HCT116 (cell line): Measurements from ENCODE around the gene TAAR8. TPM values are rescaled to one million over a fixed set of nuclear protein-coding genes. Genes with fewer than 3 reads are reported as not detected.

Source experiments
- ATAC-seq: fragments of 200-7000 bp; cut with Tn5 transposase; 2 replicates; pipeline ENCODE4 v1.9.1; 2020; ENCODE audit warnings: mild to moderate bottlenecking, moderate library complexity
- BruUV-seq: library from RNA; stranded (reverse); fragments of 400-500 nt; replicated peaks from 2 replicates; lab custom pipeline; 2021; lab: Mats Ljungman, UMichigan
- CTCF ChIA-PET: fragments of 300-600 bp; sonication (Branson Sonifier 250); formaldehyde crosslinking; loops from one replicate; lab custom pipeline; 2021; ENCODE audit warnings: antibody characterized with exemption; lab: Charles Lee
- POLR2A ChIA-PET: fragments of 300-600, 350-600 bp; sonication (Branson Sonifier 250); formaldehyde crosslinking; loops from one replicate; lab custom pipeline; 2021; ENCODE audit warnings: antibody characterized with exemption; lab: Charles Lee
- RAD21 ChIA-PET, 2 experiments: fragments of 300-600 bp; sonication (Branson Sonifier 250); formaldehyde crosslinking; loops; one replicate each; lab custom pipeline; 2023; ENCODE audit warnings: low total read pairs in 2 of 2; ENCODE audit not compliant: uncharacterized antibody in 2 of 2, unreplicated experiment in 2 of 2, low non-redundant PET in 1 of 2; lab: Charles Lee
- DNase-seq: peaks from one replicate; pipeline ENCODE4 v3.0.0-alpha.2; 2010; ENCODE audit warnings: low read depth, low spot score
- H2AFZ ChIP-seq: fragments of 200-600 bp; shearing (Covaris generic), sonication (generic); 2 replicates; pipeline ENCODE4 v1.6.1; 2017; ENCODE audit warnings: low read depth, mixed run types, mixed read lengths, antibody characterized with exemption, low read length; ENCODE audit not compliant: poor library complexity, severe bottlenecking
- H3K27ac ChIP-seq: 2 replicates; pipeline ENCODE4 v1.5.1; 2012; ENCODE audit warnings: low read depth, low read length
- H3K27me3 ChIP-seq: fragments of 200-600 bp; sonication (generic); 2 replicates; pipeline ENCODE4 v1.6.1; 2016; ENCODE audit warnings: mixed run types, low read length, mixed read lengths; ENCODE audit not compliant: insufficient read depth
- H3K36me3 ChIP-seq, 2 experiments: fragments of 200-500 bp in 1 of 2; fragments of 200-600 bp in 1 of 2; sonication (Bioruptor generic) in 1 of 2; sonication (generic) in 1 of 2; 2 replicates each; pipeline versions ENCODE4 v1.5.1 to v1.6.1; 2014 to 2016; ENCODE audit warnings: low read length in 2 of 2, inconsistent platforms in 1 of 2, mixed read lengths in 1 of 2, mixed run types in 1 of 2; ENCODE audit not compliant: insufficient read depth in 2 of 2, control insufficient read depth in 1 of 2
- H3K4me1 ChIP-seq, 2 experiments: fragments of 200-600 bp in 1 of 2; sonication (generic) in 1 of 2; 2 replicates each; pipeline versions ENCODE4 v1.5.1 to v1.6.1; 2012 to 2017; ENCODE audit warnings: low read length in 2 of 2, inconsistent platforms in 1 of 2, mild to moderate bottlenecking in 1 of 2, mixed read lengths in 1 of 2, mixed run types in 1 of 2, moderate library complexity in 1 of 2; ENCODE audit not compliant: insufficient read depth in 2 of 2, control insufficient read depth in 1 of 2
- H3K4me2 ChIP-seq: fragments of 200-600 bp; sonication (generic); 2 replicates; pipeline ENCODE4 v1.6.1; 2017; ENCODE audit warnings: mixed run types, low read length, mixed read lengths
- H3K4me3 ChIP-seq, 2 experiments: fragments of 200-600 bp in 1 of 2; sonication (generic) in 1 of 2; replicated peaks in 1 of 2; 2 replicates each; pipeline ENCODE4 v1.5.1; 2011 to 2016; ENCODE audit warnings: low read length in 2 of 2, control low read depth in 1 of 2, low read depth in 1 of 2, mild to moderate bottlenecking in 1 of 2, mixed read lengths in 1 of 2, mixed run types in 1 of 2
- H3K79me2 ChIP-seq: fragments of 200-600 bp; sonication (generic); 2 replicates; pipeline ENCODE4 v1.6.1; 2017; ENCODE audit warnings: mild to moderate bottlenecking, mixed run types, low read length, moderate library complexity, mixed read lengths; ENCODE audit not compliant: insufficient read depth
- H3K9ac ChIP-seq: fragments of 200-600 bp; sonication (generic); 2 replicates; pipeline ENCODE4 v1.6.1; 2016; ENCODE audit warnings: low read length, mixed read lengths
- H3K9me2 ChIP-seq: fragments of 200-600 bp; sonication (generic), shearing (Covaris generic); 2 replicates; pipeline ENCODE4 v1.6.1; 2017; ENCODE audit warnings: mixed run types, mild to moderate bottlenecking, moderate library complexity; ENCODE audit not compliant: insufficient read depth
- H3K9me3 ChIP-seq, 2 experiments: fragments of 200-500 bp in 1 of 2; fragments of 200-600 bp in 1 of 2; sonication (Bioruptor generic) in 1 of 2; sonication (generic) in 1 of 2; 2 replicates each; pipeline ENCODE4 v1.6.1; 2014 to 2017; ENCODE audit warnings: low read length in 2 of 2, mixed read lengths in 2 of 2, inconsistent platforms in 1 of 2, low read depth in 1 of 2, mild to moderate bottlenecking in 1 of 2, mixed run types in 1 of 2, moderate library complexity in 1 of 2; ENCODE audit not compliant: control insufficient read depth in 1 of 2, insufficient read depth in 1 of 2
- H4K20me1 ChIP-seq: fragments of 200-600 bp; sonication (generic), shearing (Covaris generic); 2 replicates; pipeline ENCODE4 v1.6.1; 2017; ENCODE audit warnings: mixed run types, mild to moderate bottlenecking, moderate library complexity; ENCODE audit not compliant: insufficient read depth
- ATF3 ChIP-seq: IDR thresholded peaks from 2 replicates; pipeline ENCODE4 v1.6.1; 2012
- ELF1 ChIP-seq: IDR thresholded peaks from 2 replicates; pipeline ENCODE4 v1.6.1; 2012; ENCODE audit warnings: low read depth, borderline replicate concordance
- EZH2 ChIP-seq: fragments of 200-600 bp; sonication (generic); IDR thresholded peaks from 2 replicates; pipeline ENCODE4 v1.6.1; 2017; ENCODE audit warnings: antibody characterized with exemption, mixed run types
- EZH2phosphoT487 ChIP-seq: fragments of 200-600 bp; IDR thresholded peaks from 2 replicates; pipeline ENCODE4 v1.6.1; 2018; ENCODE audit warnings: antibody characterized with exemption, borderline replicate concordance
- FOSL1 ChIP-seq: IDR thresholded peaks from 2 replicates; pipeline ENCODE4 v1.6.1; 2012; ENCODE audit warnings: low read depth
- POLR2A ChIP-seq: IDR thresholded peaks from 2 replicates; pipeline ENCODE4 v1.7.0; 2011; ENCODE audit warnings: borderline replicate concordance; ENCODE audit not compliant: insufficient read depth, insufficient read length; ENCODE audit errors: extremely low read depth
- RAD21 ChIP-seq: IDR thresholded peaks from 2 replicates; pipeline ENCODE4 v1.6.1; 2012; ENCODE audit warnings: low read depth, mild to moderate bottlenecking
- SIN3A ChIP-seq: IDR thresholded peaks from 2 replicates; pipeline ENCODE4 v1.6.1; 2012; ENCODE audit warnings: low read depth
- SP1 ChIP-seq: IDR thresholded peaks from 2 replicates; pipeline ENCODE4 v1.6.1; 2012; ENCODE audit warnings: low read depth
- TCF7L2 ChIP-seq: IDR thresholded peaks from 2 replicates; pipeline ENCODE4 v1.7.0; 2011; ENCODE audit warnings: borderline replicate concordance, inconsistent platforms; ENCODE audit not compliant: insufficient read depth, insufficient read length; ENCODE audit errors: extremely low read depth
- YY1 ChIP-seq: IDR thresholded peaks from 2 replicates; pipeline ENCODE4 v1.6.1; 2011; ENCODE audit warnings: low read length, low read depth, moderate library complexity, mild to moderate bottlenecking; ENCODE audit not compliant: insufficient replicate concordance; ENCODE audit errors: extremely low read depth
- ZFX ChIP-seq: fragments of 450-650 bp; IDR thresholded peaks from 2 replicates; pipeline ENCODE4 v1.6.1; 2017
- intact Hi-C: fragments of 100-400 bp; cut with micrococcal nuclease; formaldehyde crosslinking; loops from 2 replicates; pipeline ENCODE4 v1.10.0; 2022
- total RNA-seq: library from RNA; stranded (reverse); gene quantifications from one replicate; pipeline ENCODE4 v1.2.1, GENCODE V29; 2021; ENCODE audit not compliant: unreplicated experiment
- TF ChIP-seq, protein P1 (sequence below), 3 experiments: fragments of 200-600 bp in 1 of 3; sonication (generic) in 1 of 3; IDR thresholded peaks in 2 of 3; conservative IDR thresholded peaks in 1 of 3; 2 replicates each; pipeline ENCODE4 v1.5.1; 2012 to 2017; ENCODE audit warnings: low read depth in 2 of 3, low read length in 2 of 3, antibody characterized with exemption in 1 of 3, borderline replicate concordance in 1 of 3, control low read depth in 1 of 3, mild to moderate bottlenecking in 1 of 3, mixed read lengths in 1 of 3, mixed run types in 1 of 3, moderate library complexity in 1 of 3; ENCODE audit not compliant: insufficient read depth in 1 of 3
- TF ChIP-seq, protein P2 (sequence below): IDR thresholded peaks from 2 replicates; pipeline ENCODE4 v1.6.1; 2012
- TF ChIP-seq, protein P3 (sequence below): IDR thresholded peaks from 2 replicates; pipeline ENCODE4 v1.6.1; 2012; ENCODE audit warnings: low read depth

The TAAR8 gene
- total RNA-seq, 1 experiment from 2014 or later: not detected

GRCh38 chr6:132525866-132526265 is 26.6 kb upstream of the TAAR8 start:
- Histone ChIP-seq H3K36me3 (no peaks in the 10 kb centered on the region), H3K27me3 (peaks cover 12% of the 10 kb centered on the region; the same call in 1 of the 2 replicates), H3K9ac (no peak overlapping the region), H4K20me1 (no peaks in the 10 kb centered on the region), H3K4me2 (no peak overlapping the region), H3K9me2 (no peaks in the 10 kb centered on the region), H3K4me1 (peaks cover 20 to 27% of the 10 kb centered on the region in 2 experiments), H2AFZ (no peak overlapping the region), H3K9me3 (no peaks in the 10 kb centered on the region), H3K4me3 (no peak overlapping the region), H3K27ac (no peak overlapping the region), H3K79me2 (no peaks in the 10 kb centered on the region)
- no TSS peak for BruUV-seq
- ATAC-seq (no peak), DNase-seq (no peak)
- intact Hi-C loops: loop anchor here (5.0 kb wide), 1 partner anchor 286 kb away; the partner anchor contains the start of gene RPS12
- POLR2A ChIA-PET: no interaction called here
- CTCF ChIA-PET: no interaction called here
- TF ChIP-seq, protein P1, sequence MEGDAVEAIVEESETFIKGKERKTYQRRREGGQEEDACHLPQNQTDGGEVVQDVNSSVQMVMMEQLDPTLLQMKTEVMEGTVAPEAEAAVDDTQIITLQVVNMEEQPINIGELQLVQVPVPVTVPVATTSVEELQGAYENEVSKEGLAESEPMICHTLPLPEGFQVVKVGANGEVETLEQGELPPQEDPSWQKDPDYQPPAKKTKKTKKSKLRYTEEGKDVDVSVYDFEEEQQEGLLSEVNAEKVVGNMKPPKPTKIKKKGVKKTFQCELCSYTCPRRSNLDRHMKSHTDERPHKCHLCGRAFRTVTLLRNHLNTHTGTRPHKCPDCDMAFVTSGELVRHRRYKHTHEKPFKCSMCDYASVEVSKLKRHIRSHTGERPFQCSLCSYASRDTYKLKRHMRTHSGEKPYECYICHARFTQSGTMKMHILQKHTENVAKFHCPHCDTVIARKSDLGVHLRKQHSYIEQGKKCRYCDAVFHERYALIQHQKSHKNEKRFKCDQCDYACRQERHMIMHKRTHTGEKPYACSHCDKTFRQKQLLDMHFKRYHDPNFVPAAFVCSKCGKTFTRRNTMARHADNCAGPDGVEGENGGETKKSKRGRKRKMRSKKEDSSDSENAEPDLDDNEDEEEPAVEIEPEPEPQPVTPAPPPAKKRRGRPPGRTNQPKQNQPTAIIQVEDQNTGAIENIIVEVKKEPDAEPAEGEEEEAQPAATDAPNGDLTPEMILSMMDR (IDR thresholded peaks at IDR 0.05 in 2 of 3, conservative IDR thresholded peaks at IDR 0.05 in 1 of 3; ENCODE audit: borderline replicate concordance in 1 of 3, insufficient read depth in 1 of 3, low read depth in 2 of 3, low read length in 2 of 3): no peak
- TF ChIP-seq ZFX (no peak), YY1 (no peak), POLR2A (no peak), RAD21 (no peak), EZH2phosphoT487 (no peak), TCF7L2 (no peak), ATF3 (no peak), FOSL1 (no peak), EZH2 (no peak), SIN3A (no peak), ELF1 (no peak), SP1 (no peak)
- TF ChIP-seq, protein P2, sequence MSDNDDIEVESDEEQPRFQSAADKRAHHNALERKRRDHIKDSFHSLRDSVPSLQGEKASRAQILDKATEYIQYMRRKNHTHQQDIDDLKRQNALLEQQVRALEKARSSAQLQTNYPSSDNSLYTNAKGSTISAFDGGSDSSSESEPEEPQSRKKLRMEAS: no peak
- TF ChIP-seq, protein P3, sequence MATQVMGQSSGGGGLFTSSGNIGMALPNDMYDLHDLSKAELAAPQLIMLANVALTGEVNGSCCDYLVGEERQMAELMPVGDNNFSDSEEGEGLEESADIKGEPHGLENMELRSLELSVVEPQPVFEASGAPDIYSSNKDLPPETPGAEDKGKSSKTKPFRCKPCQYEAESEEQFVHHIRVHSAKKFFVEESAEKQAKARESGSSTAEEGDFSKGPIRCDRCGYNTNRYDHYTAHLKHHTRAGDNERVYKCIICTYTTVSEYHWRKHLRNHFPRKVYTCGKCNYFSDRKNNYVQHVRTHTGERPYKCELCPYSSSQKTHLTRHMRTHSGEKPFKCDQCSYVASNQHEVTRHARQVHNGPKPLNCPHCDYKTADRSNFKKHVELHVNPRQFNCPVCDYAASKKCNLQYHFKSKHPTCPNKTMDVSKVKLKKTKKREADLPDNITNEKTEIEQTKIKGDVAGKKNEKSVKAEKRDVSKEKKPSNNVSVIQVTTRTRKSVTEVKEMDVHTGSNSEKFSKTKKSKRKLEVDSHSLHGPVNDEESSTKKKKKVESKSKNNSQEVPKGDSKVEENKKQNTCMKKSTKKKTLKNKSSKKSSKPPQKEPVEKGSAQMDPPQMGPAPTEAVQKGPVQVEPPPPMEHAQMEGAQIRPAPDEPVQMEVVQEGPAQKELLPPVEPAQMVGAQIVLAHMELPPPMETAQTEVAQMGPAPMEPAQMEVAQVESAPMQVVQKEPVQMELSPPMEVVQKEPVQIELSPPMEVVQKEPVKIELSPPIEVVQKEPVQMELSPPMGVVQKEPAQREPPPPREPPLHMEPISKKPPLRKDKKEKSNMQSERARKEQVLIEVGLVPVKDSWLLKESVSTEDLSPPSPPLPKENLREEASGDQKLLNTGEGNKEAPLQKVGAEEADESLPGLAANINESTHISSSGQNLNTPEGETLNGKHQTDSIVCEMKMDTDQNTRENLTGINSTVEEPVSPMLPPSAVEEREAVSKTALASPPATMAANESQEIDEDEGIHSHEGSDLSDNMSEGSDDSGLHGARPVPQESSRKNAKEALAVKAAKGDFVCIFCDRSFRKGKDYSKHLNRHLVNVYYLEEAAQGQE: no peak
- RAD21 ChIA-PET: no interaction called here
